Measurements from ENCODE around the gene GP9.

GRCh38 chr3:129037093-129037419, 23.5 kb upstream of the GP9 start:
- TF ChIP-seq CTCF (conservative IDR thresholded peaks at IDR 0.05 in 1 of 2, IDR thresholded peaks at IDR 0.05 in 1 of 2; ENCODE audit: low read depth in 1 of 2, low read length in 2 of 2) (no peak), EZH2 (IDR thresholded peaks at IDR 0.05; ENCODE audit: low read length, missing control alignments) (no peak)

Data from fibroblast of lung (primary cell).